Measurements from ENCODE around the gene ANKFN1. TPM values are rescaled to one million over a fixed set of nuclear protein-coding genes. Genes with fewer than 3 reads are reported as not detected.

The ANKFN1 gene
- total RNA-seq, 1 experiment from 2014 or later: 0.32 TPM

DNA sequence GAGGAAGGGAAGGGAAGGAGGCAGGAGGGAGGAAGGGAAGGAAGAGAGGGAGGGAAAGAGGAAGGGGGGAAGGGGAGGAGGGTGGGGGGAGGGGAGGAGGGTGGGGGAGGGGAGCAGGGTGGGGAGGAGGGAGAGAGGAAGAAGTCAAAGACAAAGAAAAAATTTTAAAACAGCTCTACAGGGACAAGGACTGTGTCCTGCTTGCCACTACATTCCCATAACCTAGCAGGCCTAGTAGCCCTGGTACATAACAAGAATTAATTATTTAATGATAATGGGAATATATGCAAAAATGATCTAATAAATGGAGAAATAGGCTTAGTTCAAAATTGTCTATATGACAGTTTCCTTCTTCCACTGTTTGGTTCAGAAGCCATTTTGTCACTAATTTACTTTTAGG, 392.7 kb downstream of the ANKFN1 start:
- DNase-seq (ENCODE audit: low read depth, low spot score): no peak
- in situ Hi-C loops (cut with HindIII; ENCODE audit: low pct_unique_long_range_greater_than_20kb, low sequenced_read_pairs): no loop called here

DNA sequence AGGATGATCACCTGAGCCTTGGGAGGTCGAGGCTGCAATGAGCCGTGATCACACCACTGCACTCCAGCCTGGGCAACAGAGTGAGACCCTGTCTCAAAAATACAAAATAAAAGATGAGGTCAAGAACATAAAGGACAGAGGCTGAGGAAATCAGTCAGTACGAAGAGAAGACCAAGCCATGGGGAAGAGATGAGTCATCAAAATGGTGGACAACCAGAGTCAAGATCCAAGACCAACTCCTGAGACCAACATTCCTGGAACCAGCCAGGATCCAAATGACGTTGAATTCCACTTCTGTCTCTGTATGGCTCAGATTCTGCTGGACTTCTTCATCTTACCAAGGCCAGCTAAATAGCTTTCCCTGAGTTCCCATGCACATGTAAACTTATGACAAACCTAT, 395.4 kb downstream of the ANKFN1 start:
- no peak for DNase-seq (ENCODE audit: low read depth, low spot score)
- in situ Hi-C loops (cut with HindIII; ENCODE audit: low pct_unique_long_range_greater_than_20kb, low sequenced_read_pairs): no loop called here

- DNase-seq (ENCODE audit: low read depth, low spot score): no peak
- in situ Hi-C loops (cut with HindIII; ENCODE audit: low pct_unique_long_range_greater_than_20kb, low sequenced_read_pairs): no loop called here
Measured at GRCh38 chr17:56549501-56549900, 396.2 kb downstream of the ANKFN1 start.

GRCh38 chr17:56557682-56558081, 404.4 kb downstream of the ANKFN1 start:
- no peak for DNase-seq (ENCODE audit: low read depth, low spot score)
- in situ Hi-C loops (cut with HindIII; ENCODE audit: low pct_unique_long_range_greater_than_20kb, low sequenced_read_pairs): no loop called here

- in situ Hi-C loops (cut with HindIII; ENCODE audit: low pct_unique_long_range_greater_than_20kb, low sequenced_read_pairs): no loop called here
- no peak for DNase-seq (ENCODE audit: low read depth, low spot score)
Measured at GRCh38 chr17:56558088-56558487, 404.8 kb downstream of the ANKFN1 start.

Small RNA genes lying within 50 kb of the gene (small RNA-seq; reads per million reads assigned to genes)
- 0 to 0.02 reads per million in 2 experiments for gene AC006600.1
